PC-9 (cell line): ENCODE measurements around the gene ARFIP1. TPM values are rescaled to one million over a fixed set of nuclear protein-coding genes. Genes with fewer than 3 reads are reported as not detected.

Source experiments
- BruUV-seq: library from RNA; stranded (reverse); fragments of 400-500 nt; replicated peaks from 2 replicates; lab custom pipeline; 2021; lab: Mats Ljungman, UMichigan
- CTCF ChIA-PET: fragments of 300-600 bp; sonication (Branson Sonifier 250); formaldehyde crosslinking; loops from one replicate; lab custom pipeline; 2022; ENCODE audit warnings: antibody characterized with exemption; lab: Charles Lee
- POLR2A ChIA-PET: fragments of 300-600 bp; sonication (Branson Sonifier 250); formaldehyde crosslinking; loops from one replicate; lab custom pipeline; 2022; ENCODE audit warnings: antibody characterized with exemption; ENCODE audit not compliant: unreplicated experiment; lab: Charles Lee
- DNase-seq, 2 experiments: peaks; one replicate each; pipeline versions ENCODE4 v3.0.0 to v3.0.0-alpha.2; 2015 to 2022; ENCODE audit warnings: mixed read lengths in 1 of 2
- H2AFZ ChIP-seq: fragments of 200-600 bp; sonication (generic); 2 replicates; pipeline ENCODE4 v1.8.1; 2017; ENCODE audit warnings: antibody characterized with exemption
- H3F3A ChIP-seq: fragments of 200-600 bp; sonication (generic); 2 replicates; pipeline ENCODE4 v1.8.1; 2017; ENCODE audit warnings: antibody characterized with exemption, mild to moderate bottlenecking, low read depth; ENCODE audit not compliant: insufficient read depth
- H3K27ac ChIP-seq: fragments of 200-600 bp; sonication (generic); 2 replicates; pipeline ENCODE4 v1.6.1; 2016; ENCODE audit warnings: mixed run types
- H3K27me3 ChIP-seq: fragments of 200-600 bp; sonication (generic); 2 replicates; pipeline ENCODE4 v1.6.1; 2016; ENCODE audit warnings: low read depth, mixed run types; ENCODE audit not compliant: insufficient read depth
- H3K36me3 ChIP-seq: fragments of 200-600 bp; sonication (generic); 2 replicates; pipeline ENCODE4 v1.6.1; 2016; ENCODE audit warnings: low read depth, mixed run types
- H3K4me1 ChIP-seq: fragments of 200-600 bp; sonication (generic); replicated peaks from 2 replicates; pipeline ENCODE4 v1.6.1; 2016; ENCODE audit warnings: mixed run types; ENCODE audit not compliant: insufficient read depth
- H3K4me2 ChIP-seq: fragments of 200-600 bp; sonication (generic); 2 replicates; pipeline ENCODE4 v1.6.1; 2017; ENCODE audit warnings: mixed run types
- H3K4me3 ChIP-seq: fragments of 200-600 bp; sonication (generic); 2 replicates; pipeline ENCODE4 v1.6.1; 2016; ENCODE audit warnings: mixed run types
- H3K79me2 ChIP-seq: fragments of 200-600 bp; sonication (generic); 2 replicates; pipeline ENCODE4 v1.6.1; 2017; ENCODE audit warnings: low read depth, mixed run types
- H3K9me2 ChIP-seq: fragments of 200-600 bp; sonication (generic); 2 replicates; pipeline ENCODE4 v1.8.1; 2017; ENCODE audit warnings: mild to moderate bottlenecking; ENCODE audit not compliant: insufficient read depth
- H3K9me3 ChIP-seq: fragments of 200-600 bp; sonication (generic); 2 replicates; pipeline ENCODE4 v1.8.1; 2016; ENCODE audit warnings: low read depth; ENCODE audit not compliant: insufficient read depth
- H4K20me1 ChIP-seq: fragments of 200-600 bp; sonication (generic); 2 replicates; pipeline ENCODE4 v1.8.1; 2017; ENCODE audit not compliant: insufficient read depth
- EZH2 ChIP-seq: fragments of 200-600 bp; sonication (generic); IDR thresholded peaks from 2 replicates; pipeline ENCODE4 v1.8.0; 2017; ENCODE audit warnings: antibody characterized with exemption, low read depth
- intact Hi-C: fragments of 100-400 bp; cut with micrococcal nuclease; formaldehyde crosslinking; loops from one replicate; pipeline ENCODE4 v1.10.0; 2022; ENCODE audit not compliant: unreplicated experiment
- total RNA-seq: library from RNA; stranded (reverse); gene quantifications from 2 replicates; pipeline ENCODE4 v1.2.3, GENCODE V29; 2021
- TF ChIP-seq, protein P1 (sequence below): fragments of 200-600 bp; sonication (generic); conservative IDR thresholded peaks from 2 replicates; pipeline ENCODE4 v1.6.1; 2017; ENCODE audit warnings: mixed run types, antibody characterized with exemption, mild to moderate bottlenecking, moderate library complexity

ARFIP1 gene
- total RNA-seq, 1 experiment from 2014 or later: 38.4 TPM

DNA sequence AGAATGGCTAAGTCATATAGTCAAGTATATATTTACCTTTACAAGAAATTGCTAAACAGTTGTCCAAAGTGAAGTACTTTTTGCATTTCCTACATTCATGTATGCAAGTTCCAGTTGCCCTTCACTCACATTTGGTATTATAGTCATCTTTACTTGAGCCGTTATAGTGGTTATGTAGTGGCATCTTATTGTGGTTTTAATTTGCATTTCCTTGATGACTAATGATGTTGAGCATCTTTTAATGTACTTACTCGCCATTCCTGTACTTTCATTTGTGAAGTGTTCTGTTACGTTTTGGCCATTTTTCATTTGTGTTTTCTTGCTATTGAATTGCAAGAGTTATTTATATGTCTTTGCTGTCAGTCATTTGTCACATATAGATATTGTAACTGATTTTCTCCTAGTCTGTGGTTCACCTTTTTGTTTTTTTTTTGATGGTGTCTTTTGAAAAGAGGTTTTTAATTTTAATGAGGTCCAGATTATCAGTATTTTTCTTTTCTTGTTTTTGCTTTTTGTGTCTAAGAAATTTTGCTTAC lies 27.6 kb downstream of the ARFIP1 start:
- no peak for DNase-seq
- ChIA-PET POLR2A (no interaction called here), CTCF (interaction anchor here (0.6 kb wide), 2 partner anchors 306 to 750 kb away, joined by 4 read pairs; no protein-coding TSS in a partner anchor)
- Histone ChIP-seq H3K36me3 (no peaks in the 10 kb centered on the region; the same call in 1 of the 2 replicates), H3K27me3 (no peaks in the 10 kb centered on the region), H3K9me2 (no peaks in the 10 kb centered on the region), H2AFZ (no peak overlapping the region), H3K79me2 (peaks cover 17% of the 10 kb centered on the region), H3K27ac (no peak overlapping the region), H3K4me2 (no peak overlapping the region), H3K9me3 (no peaks in the 10 kb centered on the region), H4K20me1 (peaks cover 4% of the 10 kb centered on the region), H3F3A (peaks cover 7% of the 10 kb centered on the region; the same call in 1 of the 2 replicates), H3K4me1 (peaks cover 21% of the 10 kb centered on the region), H3K4me3 (no peak overlapping the region)
- no TSS peak for BruUV-seq
- intact Hi-C loops: no loop called here
- no peak for TF ChIP-seq EZH2
- TF ChIP-seq, protein P1, sequence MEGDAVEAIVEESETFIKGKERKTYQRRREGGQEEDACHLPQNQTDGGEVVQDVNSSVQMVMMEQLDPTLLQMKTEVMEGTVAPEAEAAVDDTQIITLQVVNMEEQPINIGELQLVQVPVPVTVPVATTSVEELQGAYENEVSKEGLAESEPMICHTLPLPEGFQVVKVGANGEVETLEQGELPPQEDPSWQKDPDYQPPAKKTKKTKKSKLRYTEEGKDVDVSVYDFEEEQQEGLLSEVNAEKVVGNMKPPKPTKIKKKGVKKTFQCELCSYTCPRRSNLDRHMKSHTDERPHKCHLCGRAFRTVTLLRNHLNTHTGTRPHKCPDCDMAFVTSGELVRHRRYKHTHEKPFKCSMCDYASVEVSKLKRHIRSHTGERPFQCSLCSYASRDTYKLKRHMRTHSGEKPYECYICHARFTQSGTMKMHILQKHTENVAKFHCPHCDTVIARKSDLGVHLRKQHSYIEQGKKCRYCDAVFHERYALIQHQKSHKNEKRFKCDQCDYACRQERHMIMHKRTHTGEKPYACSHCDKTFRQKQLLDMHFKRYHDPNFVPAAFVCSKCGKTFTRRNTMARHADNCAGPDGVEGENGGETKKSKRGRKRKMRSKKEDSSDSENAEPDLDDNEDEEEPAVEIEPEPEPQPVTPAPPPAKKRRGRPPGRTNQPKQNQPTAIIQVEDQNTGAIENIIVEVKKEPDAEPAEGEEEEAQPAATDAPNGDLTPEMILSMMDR: no peak

DNA sequence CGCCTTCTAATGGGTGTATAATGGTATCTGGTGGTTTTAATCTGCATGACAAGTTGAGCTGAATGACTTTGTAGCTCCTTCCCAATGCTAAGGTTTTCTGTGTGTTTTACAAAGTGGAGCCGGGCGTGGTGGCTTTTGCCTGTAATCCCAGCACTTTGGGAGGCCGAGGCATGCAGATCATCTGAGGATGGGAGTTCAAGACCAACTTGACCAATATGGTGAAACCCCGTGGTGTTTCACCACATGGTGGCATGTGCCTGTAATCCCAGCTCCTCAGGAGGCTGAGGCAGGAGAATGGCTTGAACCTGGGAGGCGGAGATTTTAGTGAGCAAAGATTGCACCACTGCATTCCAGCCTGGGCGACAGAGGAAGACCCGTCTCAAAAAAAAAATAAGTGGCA lies 28.9 kb downstream of the ARFIP1 start:
- no peaks in the 10 kb centered on the region for H3K9me2 ChIP-seq
- peaks cover 17% of the 10 kb centered on the region for H3K79me2 ChIP-seq
- peaks cover 21% of the 10 kb centered on the region for H3K4me1 ChIP-seq
- BruUV-seq: no TSS peak
- peaks cover 4% of the 10 kb centered on the region; the same call in 1 of the 2 replicates for H4K20me1 ChIP-seq
- TF ChIP-seq, protein P1: no peak
- no peak for TF ChIP-seq EZH2
- no peaks in the 10 kb centered on the region; the same call in 1 of the 2 replicates for H3K36me3 ChIP-seq
- H3K4me2 ChIP-seq: no peak overlapping the region
- H3F3A ChIP-seq: peaks cover 7% of the 10 kb centered on the region; the same call in 1 of the 2 replicates
- CTCF ChIA-PET: no interaction called here
- H3K27me3 ChIP-seq: no peaks in the 10 kb centered on the region
- H3K9me3 ChIP-seq: no peaks in the 10 kb centered on the region
- no peak overlapping the region for H3K27ac ChIP-seq
- H3K4me3 ChIP-seq: no peak overlapping the region
- no peak overlapping the region for H2AFZ ChIP-seq
- no peak for DNase-seq
- POLR2A ChIA-PET: no interaction called here
- intact Hi-C loops: no loop called here

DNA sequence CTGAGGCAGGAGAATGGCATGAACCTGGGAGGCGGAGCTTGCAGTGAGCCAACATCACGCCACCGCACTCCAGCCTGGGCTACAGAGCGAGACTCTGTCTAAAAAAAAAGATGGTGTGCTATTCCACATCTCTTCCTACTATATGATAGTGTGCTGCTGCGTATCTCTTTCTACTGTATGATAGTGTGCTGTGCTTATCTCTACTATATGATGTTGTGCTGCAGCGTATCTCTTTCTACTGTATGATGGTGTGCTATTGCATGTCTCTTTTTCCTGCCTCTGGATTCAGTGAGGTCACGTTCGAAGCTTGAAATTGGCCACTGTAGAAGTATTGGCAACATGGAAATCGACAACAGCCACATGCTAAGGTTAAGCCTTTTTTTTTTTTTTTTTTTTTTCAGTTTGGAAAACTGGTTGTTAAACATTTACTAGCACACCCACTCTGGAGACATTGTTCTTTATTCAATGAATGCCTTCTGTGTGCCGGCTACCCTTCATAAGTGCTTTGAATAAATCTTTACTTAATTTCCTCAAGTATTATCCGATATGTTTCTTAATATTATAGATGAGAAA lies 31.0 kb downstream of the ARFIP1 start:
- no peak overlapping the region for H3K27ac ChIP-seq
- ChIA-PET CTCF (no interaction called here), POLR2A (no interaction called here)
- TF ChIP-seq EZH2: no peak
- TF ChIP-seq, protein P1: no peak
- no TSS peak for BruUV-seq
- H3F3A ChIP-seq: peaks cover under 1% of the 10 kb centered on the region; the same call in 1 of the 2 replicates
- peaks cover 4% of the 10 kb centered on the region; the same call in 1 of the 2 replicates for H4K20me1 ChIP-seq
- no peaks in the 10 kb centered on the region; the same call in 1 of the 2 replicates for H3K36me3 ChIP-seq
- peaks cover 17% of the 10 kb centered on the region for H3K79me2 ChIP-seq
- intact Hi-C loops: no loop called here
- H3K4me2 ChIP-seq: no peak overlapping the region
- H3K9me3 ChIP-seq: no peaks in the 10 kb centered on the region
- H3K4me1 ChIP-seq: peaks cover 11% of the 10 kb centered on the region
- no peaks in the 10 kb centered on the region for H3K27me3 ChIP-seq
- no peak overlapping the region for H2AFZ ChIP-seq
- H3K9me2 ChIP-seq: no peaks in the 10 kb centered on the region
- H3K4me3 ChIP-seq: no peak overlapping the region
- DNase-seq: no peak
